AG20443 (cell line): ENCODE measurements around the gene USP11.

ENCODE experiments used
- DNase-seq: peaks from one replicate; pipeline ENCODE4 v3.0.0; 2012; ENCODE audit warnings: low spot score, mixed read lengths

The USP11 gene

GRCh38 chrX:47232803-47233332 lies at the start of gene USP11:
Gene USP11 (plus strand): TSS chrX:47233009. CDS start chrX:47233044, 35 bp downstream.
- DNase-seq, result peak; percentile 33

GRCh38 chrX:47184486-47184885 lies 48.3 kb upstream of the USP11 start:
- no peak for DNase-seq

GRCh38 chrX:47185241-47185640 lies 47.6 kb upstream of the USP11 start:
- no peak for DNase-seq

- no peak for DNase-seq
Measured at GRCh38 chrX:47186096-47186740, 46.6 kb upstream of the USP11 start.

- no peak for DNase-seq
Measured at GRCh38 chrX:47187106-47187677, 45.6 kb upstream of the USP11 start.

- no peak for DNase-seq
Measured at GRCh38 chrX:47189906-47190305, 42.9 kb upstream of the USP11 start.

GRCh38 chrX:47190445-47191269 lies 42.2 kb upstream of the USP11 start:
- DNase-seq, result peak; percentile 90

GRCh38 chrX:47191331-47191730 lies 41.5 kb upstream of the USP11 start:
- DNase-seq, result peak; percentile 16

- DNase-seq, result no peak
Measured at GRCh38 chrX:47191806-47192401, 40.9 kb upstream of the USP11 start.

GRCh38 chrX:47193475-47194193 lies 39.2 kb upstream of the USP11 start, which contains the start of gene UBA1:
Gene UBA1 (plus strand): TSS chrX:47193829. CDS start chrX:47198803, 4,974 bp downstream.
- DNase-seq, result peak; percentile 86

- DNase-seq, result no peak
Measured at GRCh38 chrX:47194194-47194787, 38.5 kb upstream of the USP11 start.

- DNase-seq, result no peak
Measured at GRCh38 chrX:47196098-47196497, 36.7 kb upstream of the USP11 start.

GRCh38 chrX:47197526-47197925 lies 35.3 kb upstream of the USP11 start:
- DNase-seq, result no peak

- no peak for DNase-seq
Measured at GRCh38 chrX:47198026-47198686, 34.7 kb upstream of the USP11 start.

GRCh38 chrX:47198687-47199080 lies 34.1 kb upstream of the USP11 start:
- DNase-seq, result no peak

GRCh38 chrX:47199286-47199685 lies 33.5 kb upstream of the USP11 start:
- no peak for DNase-seq

GRCh38 chrX:47200385-47201150 lies 32.2 kb upstream of the USP11 start:
- DNase-seq, result peak; percentile 78

- no peak for DNase-seq
Measured at GRCh38 chrX:47201345-47201944, 31.4 kb upstream of the USP11 start.

GRCh38 chrX:47202316-47202715 lies 30.5 kb upstream of the USP11 start:
- DNase-seq, result no peak

GRCh38 chrX:47202877-47203276 lies 29.9 kb upstream of the USP11 start:
- DNase-seq, result no peak
